Purkinje cell (primary cell): ENCODE measurements around the gene GDPD3. TPM values are rescaled to one million over a fixed set of nuclear protein-coding genes. Genes with fewer than 3 reads are reported as not detected.

Experiments
- polyA plus RNA-seq: library from polyadenylated mRNA; unstranded; fragments of >200 nt; fragmentation: Nextera tagmentation; gene quantifications from 2 replicates; pipeline ENCODE4 v1.2.1, GENCODE V29; 2014

Gene GDPD3
- not detected in 2 replicates for polyA plus RNA-seq

GRCh38 chr16:30113031-30113710 is at the start of gene GDPD3:
Gene GDPD3, minus strand, starts transcription at chr16:30113537. Its CDS starts 59 bp downstream, at chr16:30113478.

GRCh38 chr16:30096105-30096861 is 17.1 kb downstream of the GDPD3 start, which contains the start of gene YPEL3:
Gene YPEL3, minus strand, starts transcription at chr16:30096213. Its CDS starts 731 bp downstream, at chr16:30095482.

DNA sequence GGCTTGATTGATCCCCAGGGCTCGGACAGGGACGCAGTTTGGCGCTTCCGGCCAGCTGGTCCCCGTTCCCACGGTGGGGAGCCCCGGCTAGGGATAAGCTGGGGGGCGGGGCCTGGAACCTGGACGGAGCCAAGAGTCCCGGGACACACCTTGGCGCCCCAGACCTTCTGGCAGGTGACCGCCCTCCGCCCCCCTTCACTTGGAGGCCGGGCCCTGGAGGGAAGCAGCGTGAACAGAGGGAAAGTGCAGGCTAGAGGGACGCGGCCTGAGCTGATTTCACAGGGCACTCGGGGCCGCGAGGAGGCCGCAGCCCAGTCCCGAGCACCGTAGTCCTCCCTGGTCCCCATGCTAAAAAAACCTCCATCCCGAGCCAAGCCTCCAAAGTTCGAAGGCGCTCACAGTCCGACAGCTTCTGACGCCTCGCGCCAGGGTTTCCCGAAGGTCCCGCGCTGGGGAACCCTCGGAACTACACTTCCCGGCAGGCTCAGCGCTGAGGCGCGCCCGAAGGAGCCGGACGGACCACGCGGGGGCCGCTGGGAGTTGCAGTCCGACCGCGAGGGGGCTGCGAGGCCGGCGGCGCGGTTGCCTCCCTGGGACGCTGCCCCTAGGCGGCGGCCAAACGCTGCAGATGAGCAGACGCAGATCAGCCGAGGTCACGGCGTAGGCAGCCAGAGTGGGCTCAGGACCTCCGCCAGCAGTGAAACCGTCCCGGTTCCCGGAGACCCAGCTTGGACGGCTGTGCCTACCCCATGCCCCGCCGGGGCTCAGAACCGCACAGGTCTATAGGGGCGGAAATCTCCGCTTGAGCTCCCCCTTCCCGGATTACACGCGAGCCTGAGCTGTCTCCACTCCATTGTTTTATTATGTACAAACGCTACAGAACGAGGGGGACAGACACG is 21.6 kb downstream of the GDPD3 start, which contains the start of gene TBX6:
TBX6 (minus strand) TSS at position 451 of the 899 bp plus-strand sequence. CDS start 731 bp downstream, outside the sequence.

GRCh38 chr16:30075503-30076275 is 37.6 kb downstream of the GDPD3 start, which contains the start of gene PPP4C:
Gene PPP4C, plus strand, starts transcription at chr16:30075994. Its CDS starts 384 bp downstream, at chr16:30076378.

GRCh38 chr16:30065102-30065942 is 48.0 kb downstream of the GDPD3 start, which contains the start of gene ALDOA:
Gene ALDOA, plus strand, starts transcription at chr16:30065760. Its CDS starts 1,138 bp downstream, at chr16:30066898.

Other genes with a start within 250 kb of the GDPD3 start
- gene SEZ6L2, start 214.0 kb downstream of the GDPD3 start, polyA plus RNA-seq = 97.4 and 138 TPM in 2 replicates
- gene ASPHD1, start 213.0 kb downstream of the GDPD3 start, polyA plus RNA-seq = 5.0 and 9.3 TPM in 2 replicates
- gene KCTD13, start 187.3 kb downstream of the GDPD3 start, polyA plus RNA-seq = 11.7 and 17.7 TPM in 2 replicates
- 19.7 TPM in 2 replicates for gene TMEM219, start 151.5 kb downstream of the GDPD3 start, polyA plus RNA-seq
- gene TAOK2, start 139.7 kb downstream of the GDPD3 start, polyA plus RNA-seq = 0.43 and 0.56 TPM in 2 replicates
- 3.3 and 6.6 TPM in 2 replicates for gene HIRIP3, start 117.9 kb downstream of the GDPD3 start, polyA plus RNA-seq
- gene INO80E, start 117.3 kb downstream of the GDPD3 start, polyA plus RNA-seq = 0.06 and 1.5 TPM in 2 replicates
- gene DOC2A, start 102.5 kb downstream of the GDPD3 start, polyA plus RNA-seq = 2.3 and 11.0 TPM in 2 replicates
- 0.36 TPM in 2 replicates for gene C16orf92, start 90.3 kb downstream of the GDPD3 start, polyA plus RNA-seq
- 0.71 TPM in 1 of 2 replicates, not detected in the other for gene TLCD3B, start 82.3 kb downstream of the GDPD3 start, polyA plus RNA-seq
- gene ALDOA, start 47.8 kb downstream of the GDPD3 start, polyA plus RNA-seq = 1,138 and 1,179 TPM in 2 replicates
- 4.2 and 17.0 TPM in 2 replicates for gene PPP4C, start 37.5 kb downstream of the GDPD3 start, polyA plus RNA-seq
- gene TBX6, start 21.6 kb downstream of the GDPD3 start, polyA plus RNA-seq = not detected in 2 replicates
- gene YPEL3, start 17.3 kb downstream of the GDPD3 start, polyA plus RNA-seq = 32.2 and 52.7 TPM in 2 replicates
- 2.5 and 13.5 TPM in 2 replicates for gene MAPK3, start 9.7 kb upstream of the GDPD3 start, polyA plus RNA-seq
- gene CORO1A, start 70.1 kb upstream of the GDPD3 start, polyA plus RNA-seq = 2.8 TPM in 1 of 2 replicates, not detected in the other
- gene BOLA2B, start 80.1 kb upstream of the GDPD3 start, polyA plus RNA-seq = 114 and 166 TPM in 2 replicates
- 2.6 and 5.8 TPM in 2 replicates for gene SLX1A, start 80.3 kb upstream of the GDPD3 start, polyA plus RNA-seq
- 19.6 and 21.3 TPM in 2 replicates for gene SULT1A3, start 85.7 kb upstream of the GDPD3 start, polyA plus RNA-seq
- gene NPIPB13, start 134.9 kb upstream of the GDPD3 start, polyA plus RNA-seq = 0.17 and 0.21 TPM in 2 replicates
- gene CD2BP2, start 241.8 kb upstream of the GDPD3 start, polyA plus RNA-seq = 8.0 and 11.0 TPM in 2 replicates